Fibroblast of lung (primary cell): Measurements from ENCODE around the gene CACNA1H. TPM values are rescaled to one million over a fixed set of nuclear protein-coding genes. Genes with fewer than 3 reads are reported as not detected.
"Not testable (repeated sequence)": the region's sequence is repeated elsewhere in the genome, so short reads cannot be mapped to it uniquely, and the experiment has no call there.

Source experiments
- DNase-seq, 2 donors: peaks; one replicate each; pipeline versions ENCODE4 v3.0.0 to v3.0.0-alpha.2; 2010; ENCODE audit warnings: low read depth in 2 of 2
- H2AFZ ChIP-seq: 2 replicates; pipeline ENCODE4 v1.5.1; 2012; ENCODE audit warnings: low read length, control low read depth, inconsistent platforms
- H3K27ac ChIP-seq: 2 replicates; pipeline ENCODE4 v1.5.1; 2011; ENCODE audit warnings: low read length, control low read depth; ENCODE audit not compliant: insufficient read depth
- H3K27me3 ChIP-seq: 2 replicates; pipeline ENCODE4 v1.5.1; 2011; ENCODE audit warnings: mild to moderate bottlenecking, low read length; ENCODE audit not compliant: control insufficient read depth, insufficient read depth
- H3K36me3 ChIP-seq: 2 replicates; pipeline ENCODE4 v1.5.1; 2011; ENCODE audit warnings: low read length; ENCODE audit not compliant: control insufficient read depth, insufficient read depth
- H3K4me1 ChIP-seq: 2 replicates; pipeline ENCODE4 v1.5.1; 2011; ENCODE audit warnings: low read length; ENCODE audit not compliant: control insufficient read depth, insufficient read depth; ENCODE audit errors: extremely low read depth
- H3K4me2 ChIP-seq: 2 replicates; pipeline ENCODE4 v1.5.1; 2011; ENCODE audit warnings: low read length, control low read depth; ENCODE audit not compliant: insufficient read depth; ENCODE audit errors: extremely low read depth
- H3K4me3 ChIP-seq, 4 experiments: fragments of 200-600 bp in 1 of 4; sonication (generic) in 1 of 4; replicated peaks in 1 of 4; 2 replicates each; pipeline ENCODE4 v1.5.1; 2011 to 2016; ENCODE audit warnings: low read length in 4 of 4, low read depth in 3 of 4, mild to moderate bottlenecking in 3 of 4, control low read depth in 2 of 4, inconsistent platforms in 1 of 4, mixed read lengths in 1 of 4; ENCODE audit not compliant: insufficient read depth in 1 of 4; ENCODE audit errors: control extremely low read depth in 1 of 4
- H3K79me2 ChIP-seq: 2 replicates; pipeline ENCODE4 v1.5.1; 2012; ENCODE audit warnings: mild to moderate bottlenecking, low read length, inconsistent platforms; ENCODE audit not compliant: control insufficient read depth, insufficient read depth
- H3K9ac ChIP-seq: 2 replicates; pipeline ENCODE4 v1.5.1; 2011; ENCODE audit warnings: mild to moderate bottlenecking, low read length, control low read depth; ENCODE audit not compliant: insufficient read depth
- H3K9me3 ChIP-seq: 2 replicates; pipeline ENCODE4 v1.5.1; 2012; ENCODE audit warnings: low read depth, low read length; ENCODE audit not compliant: control insufficient read depth, insufficient read depth
- H4K20me1 ChIP-seq: 2 replicates; pipeline ENCODE4 v1.5.1; 2011; ENCODE audit warnings: low read length; ENCODE audit not compliant: control insufficient read depth, insufficient read depth; ENCODE audit errors: extremely low read depth
- CTCF ChIP-seq, 2 donors: IDR thresholded peaks in 1 of 2; conservative IDR thresholded peaks in 1 of 2; 1 replicate in 1 of 2; 2 replicates in 1 of 2; pipeline ENCODE4 v1.5.1; 2011 to 2012; ENCODE audit warnings: low read length in 2 of 2, control low read depth in 1 of 2, inconsistent platforms in 1 of 2, low read depth in 1 of 2, mild to moderate bottlenecking in 1 of 2
- EZH2 ChIP-seq: IDR thresholded peaks from 2 replicates; pipeline ENCODE4 v1.5.1; 2012; ENCODE audit warnings: low read length, control low read depth, mild to moderate bottlenecking; ENCODE audit errors: missing control alignments
- polyA plus RNA-seq, 2 donors: library from polyadenylated mRNA; depleted of rRNA in 1 of 2; stranded (reverse) in 1 of 2; unstranded in 1 of 2; fragments of >200 nt; gene quantifications; 2 replicates each; pipeline ENCODE4 v1.2.1, GENCODE V29; 2011 to 2012; ENCODE audit warnings: missing spikeins in 1 of 2
- total RNA-seq: library from RNA; depleted of rRNA; stranded (reverse); fragments of >200 nt; gene quantifications from 2 replicates; pipeline ENCODE4 v1.2.1, GENCODE V29; 2014

The CACNA1H gene
- total and polyA plus RNA-seq, 2 donors (not counting 1 experiment from before 2014, with no cell fraction given) = 1.2 to 10.5 TPM

GRCh38 chr16:1237990-1238389 lies 85.1 kb downstream of the CACNA1H start:
- no peak for DNase-seq
- Histone ChIP-seq H3K4me1 (no peaks in the 10 kb centered on the region), H3K27me3 (no peaks in the 10 kb centered on the region), H3K9me3 (no peaks in the 10 kb centered on the region), H3K4me2 (no peak overlapping the region), H3K79me2 (no peaks in the 10 kb centered on the region), H3K4me3 (no peak overlapping the region), H3K27ac (no peak overlapping the region), H3K9ac (no peak overlapping the region), H3K36me3 (no peaks in the 10 kb centered on the region), H4K20me1 (no peaks in the 10 kb centered on the region), H2AFZ (no peak overlapping the region)
- no peak for TF ChIP-seq EZH2
- TF ChIP-seq CTCF (conservative IDR thresholded peaks at IDR 0.05 in 1 of 2, IDR thresholded peaks at IDR 0.05 in 1 of 2; ENCODE audit: low read depth in 1 of 2, low read length in 2 of 2) = no peak

- H4K20me1 ChIP-seq, H3K79me2 ChIP-seq, H2AFZ ChIP-seq, H3K27ac ChIP-seq, H3K36me3 ChIP-seq, DNase-seq, H3K9ac ChIP-seq, H3K4me1 ChIP-seq, H3K4me3 ChIP-seq, H3K27me3 ChIP-seq, H3K4me2 ChIP-seq, H3K9me3 ChIP-seq: not testable (repeated sequence)
These were observed 86.0 kb downstream of the CACNA1H start for GRCh38 chr16:1238909-1239308.

GRCh38 chr16:1239575-1239974 lies 86.7 kb downstream of the CACNA1H start:
- not testable (repeated sequence) for H3K9ac ChIP-seq, H3K4me1 ChIP-seq, H4K20me1 ChIP-seq, H3K27me3 ChIP-seq, H3K79me2 ChIP-seq, H2AFZ ChIP-seq, H3K9me3 ChIP-seq, H3K36me3 ChIP-seq, H3K27ac ChIP-seq, DNase-seq, H3K4me3 ChIP-seq, H3K4me2 ChIP-seq

GRCh38 chr16:1240436-1240835 lies 87.5 kb downstream of the CACNA1H start, which contains the start of gene TPSAB1:
TPSAB1 (plus strand) TSS chr16:1240705; CDS start chr16:1240939, 234 bp downstream.
- not testable (repeated sequence) for H2AFZ ChIP-seq, H3K4me3 ChIP-seq, H3K27ac ChIP-seq, H3K4me1 ChIP-seq, DNase-seq, H3K9ac ChIP-seq, H3K9me3 ChIP-seq, H4K20me1 ChIP-seq, H3K36me3 ChIP-seq, H3K4me2 ChIP-seq, H3K27me3 ChIP-seq, H3K79me2 ChIP-seq

- not testable (repeated sequence) for H4K20me1 ChIP-seq, H3K4me1 ChIP-seq, H3K4me2 ChIP-seq, H3K9ac ChIP-seq, H3K27me3 ChIP-seq, H3K27ac ChIP-seq, H3K79me2 ChIP-seq, H3K36me3 ChIP-seq, DNase-seq, H3K4me3 ChIP-seq, H2AFZ ChIP-seq, H3K9me3 ChIP-seq
These were observed 88.2 kb downstream of the CACNA1H start for GRCh38 chr16:1241081-1241480.

- not testable (repeated sequence) for DNase-seq, H3K4me1 ChIP-seq, H3K36me3 ChIP-seq, H2AFZ ChIP-seq, H3K9me3 ChIP-seq, H3K4me3 ChIP-seq, H3K27ac ChIP-seq, H3K9ac ChIP-seq, H3K4me2 ChIP-seq, H4K20me1 ChIP-seq, H3K27me3 ChIP-seq, H3K79me2 ChIP-seq
These were observed 90.5 kb downstream of the CACNA1H start for GRCh38 chr16:1243363-1243762.
